Testis (tissue), 2 donors: ENCODE measurements around the gene CCDC13.

ENCODE experiments used
- CTCF ChIP-seq, 3 experiments: fragments of 450-650 bp in 2 of 3; fragments of 200-600 bp in 1 of 3; sonication (generic) in 1 of 3; IDR thresholded peaks; one replicate each; pipeline ENCODE4 v1.5.1; 2016 to 2019; ENCODE audit warnings: antibody characterized with exemption in 3 of 3, mild to moderate bottlenecking in 2 of 3, moderate library complexity in 1 of 3
- POLR2A ChIP-seq: fragments of 450-650 bp; IDR thresholded peaks from one replicate; pipeline ENCODE4 v1.6.1; 2017; ENCODE audit warnings: antibody characterized with exemption, mild to moderate bottlenecking, moderate library complexity

GRCh38 chr3:42741796-42742195 lies 31.3 kb downstream of the CCDC13 start:
- TF ChIP-seq CTCF (IDR thresholded peaks at IDR 0.05): no peak
- no peak for TF ChIP-seq POLR2A
